GM12892 (cell line): ENCODE data around the gene MGLL.

Experiments
- POLR2A ChIP-seq: IDR thresholded peaks from 2 replicates; pipeline ENCODE4 v1.6.1; 2011; ENCODE audit warnings: low read depth, low read length, control low read depth
- POLR2AphosphoS5 ChIP-seq: IDR thresholded peaks from 2 replicates; pipeline ENCODE4 v1.6.1; 2011; ENCODE audit warnings: low read depth, low read length, control low read depth

GRCh38 chr3:127665586-127665985 lies 156.7 kb downstream of the MGLL start:
- TF ChIP-seq POLR2A, result no peak
- TF ChIP-seq POLR2AphosphoS5, result no peak
